B cell (primary cell): Measurements from ENCODE around the gene ANTXR1. TPM values are rescaled to one million over a fixed set of nuclear protein-coding genes. Genes with fewer than 3 reads are reported as not detected.

Experiments used
- ATAC-seq: fragments of 200-7000 bp; cut with Tn5 transposase; one replicate; pipeline ENCODE4 v1.10.0; 2021; ENCODE audit warnings: low read depth, mild to moderate bottlenecking, moderate number of reproducible peaks, moderate library complexity
- CTCF ChIA-PET: fragments of 350-600 bp; sonication (Branson Sonifier 250); formaldehyde crosslinking; loops from one replicate; lab custom pipeline; 2021; ENCODE audit warnings: antibody characterized with exemption, inconsistent platforms; lab: Charles Lee
- POLR2A ChIA-PET: fragments of 350-600 bp; sonication (Branson Sonifier 250); formaldehyde crosslinking; loops from one replicate; lab custom pipeline; 2021; ENCODE audit warnings: antibody characterized with exemption; lab: Charles Lee
- DNase-seq: peaks from one replicate; pipeline ENCODE4 v3.0.0; 2013
- H2AFZ ChIP-seq: 2 replicates; pipeline ENCODE4 v1.6.1; 2012; ENCODE audit warnings: mild to moderate bottlenecking, low read depth, low read length; ENCODE audit not compliant: insufficient read depth, poor library complexity, severe bottlenecking
- H3K27ac ChIP-seq, 2 donors: 1 replicate in 1 of 2; 2 replicates in 1 of 2; pipeline ENCODE4 v1.5.1; 2012 to 2013; ENCODE audit warnings: low read length in 2 of 2, mild to moderate bottlenecking in 2 of 2, moderate library complexity in 1 of 2
- H3K27me3 ChIP-seq, 4 experiments: fragments of 200-600 bp in 1 of 4; sonication (generic) in 1 of 4; replicated peaks in 1 of 4; 1 replicate in 2 of 4; 2 replicates in 2 of 4; pipeline versions ENCODE4 v1.6.1 to v1.7.0; 2013 to 2016; ENCODE audit warnings: low read length in 3 of 4, mild to moderate bottlenecking in 2 of 4, mixed read lengths in 1 of 4, moderate library complexity in 1 of 4; ENCODE audit not compliant: insufficient read depth in 4 of 4, control insufficient read depth in 3 of 4; ENCODE audit errors: control extremely low read depth in 1 of 4
- H3K36me3 ChIP-seq, 2 experiments: replicated peaks in 1 of 2; 1 replicate in 1 of 2; 2 replicates in 1 of 2; pipeline versions ENCODE4 v1.6.1 to v1.7.1; 2013; ENCODE audit warnings: low read length in 1 of 2; ENCODE audit not compliant: insufficient read depth in 2 of 2, control insufficient read depth in 1 of 2; ENCODE audit errors: control extremely low read depth in 1 of 2, extremely low read depth in 1 of 2
- H3K4me1 ChIP-seq, 2 donors: fragments of 200-600 bp in 1 of 2; sonication (generic) in 1 of 2; 1 replicate in 1 of 2; 2 replicates in 1 of 2; pipeline versions ENCODE4 v1.5.1 to v1.6.1; 2013 to 2017; ENCODE audit warnings: low read length in 2 of 2; ENCODE audit not compliant: control insufficient read depth in 2 of 2, insufficient read depth in 2 of 2
- H3K4me2 ChIP-seq: replicated peaks from 2 replicates; pipeline ENCODE3; 2012; ENCODE audit warnings: mild to moderate bottlenecking, low read depth, low read length; ENCODE audit not compliant: poor library complexity, severe bottlenecking
- H3K4me3 ChIP-seq, 5 experiments: fragments of 200-600 bp in 1 of 5; sonication (generic) in 1 of 5; 1 replicate in 3 of 5; 2 replicates in 2 of 5; pipeline versions ENCODE4 v1.5.1 to v1.7.0; 2011 to 2016; ENCODE audit warnings: low read length in 4 of 5, mild to moderate bottlenecking in 4 of 5, low read depth in 2 of 5, control low read depth in 1 of 5, moderate library complexity in 1 of 5; ENCODE audit not compliant: insufficient read depth in 1 of 5; ENCODE audit errors: control extremely low read depth in 1 of 5, extremely low read depth in 1 of 5
- H3K79me2 ChIP-seq: fragments of 200-600 bp; sonication (generic); one replicate; pipeline ENCODE4 v1.6.0; 2016; ENCODE audit warnings: low read length; ENCODE audit not compliant: control insufficient read depth, insufficient read depth
- H3K9ac ChIP-seq: fragments of 200-600 bp; sonication (generic); 2 replicates; pipeline ENCODE4 v1.6.1; 2017; ENCODE audit warnings: mild to moderate bottlenecking, low read length, moderate library complexity
- H3K9me3 ChIP-seq, 3 donors: one replicate each; pipeline versions ENCODE4 v1.6.1 to v1.7.1; 2013; ENCODE audit warnings: low read length in 2 of 3; ENCODE audit not compliant: control insufficient read depth in 2 of 3, insufficient read depth in 1 of 3; ENCODE audit errors: control extremely low read depth in 1 of 3
- H4K20me1 ChIP-seq: 2 replicates; pipeline ENCODE4 v1.6.0; 2012; ENCODE audit warnings: mild to moderate bottlenecking, low read length; ENCODE audit not compliant: insufficient read depth, control insufficient read depth, poor library complexity, severe bottlenecking
- H3K27ac Mint-ChIP-seq: one replicate; pipeline ENCODE4 v1.8.0; 2021; ENCODE audit warnings: mixed read lengths
- H3K27me3 Mint-ChIP-seq: one replicate; pipeline ENCODE4 v1.8.0; 2021; ENCODE audit warnings: mixed read lengths
- H3K4me1 Mint-ChIP-seq: one replicate; pipeline ENCODE4 v1.8.0; 2021; ENCODE audit warnings: mixed read lengths
- H3K4me3 Mint-ChIP-seq: one replicate; pipeline ENCODE4 v1.8.0; 2021; ENCODE audit warnings: mixed read lengths
- H3K9me3 Mint-ChIP-seq: one replicate; pipeline ENCODE4 v1.8.0; 2022; ENCODE audit warnings: mixed read lengths; ENCODE audit not compliant: insufficient read depth
- CTCF ChIP-seq: fragments of 200-600 bp; IDR thresholded peaks from one replicate; pipeline ENCODE4 v1.8.0; 2022; ENCODE audit warnings: antibody characterized with exemption, mild to moderate bottlenecking
- EZH2 ChIP-seq: IDR thresholded peaks from 2 replicates; pipeline ENCODE4 v1.6.1; 2012; ENCODE audit warnings: borderline replicate concordance, low read depth, mild to moderate bottlenecking, moderate library complexity, low read length; ENCODE audit not compliant: insufficient read depth, poor library complexity, severe bottlenecking
- WGBS: methylation state at CpG from one replicate; pipeline ENCODE4 v1.1.5; 2013; ENCODE audit warnings: missing lambda C conversion rate; ENCODE audit not compliant: insufficient coverage; 5-methylcytosine and 5-hydroxymethylcytosine counted together
- intact Hi-C: fragments of 100-400 bp; cut with micrococcal nuclease; formaldehyde crosslinking; loops from one replicate; pipeline ENCODE4 v1.10.0; 2022
- polyA plus RNA-seq: library from polyadenylated mRNA; depleted of rRNA; stranded (reverse); fragments of >200 nt; gene quantifications from 2 replicates; pipeline ENCODE4 v1.2.3, GENCODE V29; 2012
- total RNA-seq, 2 donors: library from RNA; stranded (reverse); fragments of 120-200 nt in 1 of 2; gene quantifications; 1 replicate in 1 of 2; 2 replicates in 1 of 2; pipeline versions ENCODE4 v1.2.3 to v1.2.4, GENCODE V29; 2013 to 2022

The ANTXR1 gene
- total and polyA plus RNA-seq, 2 donors (not counting 1 experiment from before 2014, with no cell fraction given) = not detected

DNA sequence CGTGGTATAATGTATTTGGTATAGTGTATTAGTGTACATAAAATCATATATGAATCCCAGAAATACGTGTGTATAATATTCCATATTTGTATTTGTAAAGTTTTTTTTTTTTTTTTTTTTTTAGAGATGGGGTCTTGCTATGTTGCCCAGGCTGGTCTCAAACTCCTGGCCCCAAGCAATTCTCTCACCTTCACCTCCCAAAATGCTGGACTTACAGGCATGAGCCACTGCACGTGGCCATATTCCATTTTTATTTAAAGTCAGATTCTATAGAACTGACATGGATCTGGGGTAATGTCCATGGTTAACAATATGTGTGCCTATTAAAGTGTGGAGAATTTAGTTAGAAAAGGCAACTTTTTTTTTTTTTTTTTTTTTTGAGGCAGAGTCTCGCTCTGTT is 71.5 kb downstream of the ANTXR1 start:
- ChIA-PET POLR2A (no interaction called here), CTCF (no interaction called here)
- Histone ChIP-seq H3K4me1 (no peaks in the 10 kb centered on the region), H3K27ac (no peak overlapping the region), H3K36me3 (no peaks in the 10 kb centered on the region), H3K4me3 (no peak overlapping the region), H4K20me1 (no peaks in the 10 kb centered on the region), H3K27me3 (peaks cover 0 to 18% (median 2%) of the 10 kb centered on the region in 4 experiments), H3K79me2 (no peaks in the 10 kb centered on the region), H3K4me2 (no peak overlapping the region), H2AFZ (no peak overlapping the region), H3K9me3 (no peaks in the 10 kb centered on the region), H3K9ac (no peak overlapping the region)
- no peaks in the 10 kb centered on the region for H3K4me1 Mint-ChIP-seq
- DNase-seq (no peak), ATAC-seq (no peak)
- no peak overlapping the region for H3K27ac Mint-ChIP-seq
- intact Hi-C loops = no loop called here
- WGBS = no CpG with 5 or more reads among the region's 4 CpGs
- peaks cover 57% of the 10 kb centered on the region for H3K27me3 Mint-ChIP-seq
- TF ChIP-seq EZH2 = no peak
- TF ChIP-seq CTCF = no peak
- H3K9me3 Mint-ChIP-seq = no peaks in the 10 kb centered on the region
- no peak overlapping the region for H3K4me3 Mint-ChIP-seq

- Histone ChIP-seq H3K9ac (no peak overlapping the region), H3K36me3 (no peaks in the 10 kb centered on the region), H3K4me1 (no peaks in the 10 kb centered on the region), H3K27me3 (peaks cover 0 to 18% (median 4%) of the 10 kb centered on the region in 4 experiments), H3K4me2 (no peak overlapping the region), H2AFZ (no peak overlapping the region), H3K27ac (no peak overlapping the region), H3K79me2 (no peaks in the 10 kb centered on the region), H3K4me3 (no peak overlapping the region), H3K9me3 (no peaks in the 10 kb centered on the region), H4K20me1 (no peaks in the 10 kb centered on the region)
- Mint-ChIP-seq H3K4me1 (no peaks in the 10 kb centered on the region), H3K27ac (no peak overlapping the region), H3K27me3 (peaks cover 60% of the 10 kb centered on the region), H3K4me3 (no peak overlapping the region), H3K9me3 (no peaks in the 10 kb centered on the region)
- ChIA-PET POLR2A (no interaction called here), CTCF (interaction anchor here (0.5 kb wide), 1 partner anchor 1296 kb away, joined by 3 read pairs; no protein-coding TSS in a partner anchor)
- ATAC-seq (no peak), DNase-seq (no peak)
- 67% methylated on average over 4 of the region's 4 CpGs for WGBS
- intact Hi-C loops = no loop called here
- TF ChIP-seq CTCF = no peak
- no peak for TF ChIP-seq EZH2
These were observed 73.5 kb downstream of the ANTXR1 start for GRCh38 chr2:69086466-69086865.
